ENCODE measurements around the gene GAK.

The GAK gene

DNA sequence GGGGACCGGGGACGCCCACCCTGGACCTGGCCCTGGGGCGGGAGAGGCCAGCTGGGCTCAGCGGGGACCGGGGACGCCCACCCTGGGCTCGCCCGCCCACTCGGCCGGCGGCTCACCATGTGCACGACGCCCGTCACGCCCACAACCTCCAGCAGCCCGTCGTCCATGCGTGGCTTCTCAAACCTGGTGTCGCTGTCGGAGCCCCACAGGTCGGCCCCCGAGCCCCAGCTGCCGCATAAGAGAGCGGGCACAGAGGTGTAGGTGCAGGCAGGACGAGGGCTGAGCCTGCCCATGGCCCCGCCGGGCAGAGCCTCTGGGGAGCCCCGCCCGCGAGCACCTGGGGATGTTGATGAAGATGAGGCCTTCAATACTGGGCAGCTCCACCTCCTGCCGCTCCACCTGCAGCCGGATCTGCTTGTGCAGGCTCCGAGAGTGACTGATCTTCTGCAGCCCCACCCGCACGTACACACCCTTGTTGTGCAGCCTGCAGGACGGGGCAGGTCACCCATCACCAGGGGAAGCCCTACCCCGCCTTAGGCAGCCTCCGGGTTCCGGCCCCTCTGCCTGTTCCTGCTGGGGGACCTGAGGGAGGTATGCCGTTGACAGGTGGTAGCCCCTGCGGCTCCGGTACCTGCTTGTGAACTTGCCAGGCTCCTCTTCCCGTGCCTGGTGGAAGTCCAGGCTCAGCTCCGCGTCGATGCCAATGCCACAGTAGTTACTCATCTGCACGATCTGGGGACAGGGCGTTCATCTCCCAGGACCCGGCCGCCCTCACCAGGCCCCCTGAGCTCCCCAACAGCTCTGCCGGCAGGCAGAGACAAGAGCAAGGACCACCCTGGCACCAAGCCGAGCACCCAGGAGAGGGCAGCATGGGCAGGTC is 29.5 kb upstream of the GAK start:
- TF ChIP-seq, protein P1, sequence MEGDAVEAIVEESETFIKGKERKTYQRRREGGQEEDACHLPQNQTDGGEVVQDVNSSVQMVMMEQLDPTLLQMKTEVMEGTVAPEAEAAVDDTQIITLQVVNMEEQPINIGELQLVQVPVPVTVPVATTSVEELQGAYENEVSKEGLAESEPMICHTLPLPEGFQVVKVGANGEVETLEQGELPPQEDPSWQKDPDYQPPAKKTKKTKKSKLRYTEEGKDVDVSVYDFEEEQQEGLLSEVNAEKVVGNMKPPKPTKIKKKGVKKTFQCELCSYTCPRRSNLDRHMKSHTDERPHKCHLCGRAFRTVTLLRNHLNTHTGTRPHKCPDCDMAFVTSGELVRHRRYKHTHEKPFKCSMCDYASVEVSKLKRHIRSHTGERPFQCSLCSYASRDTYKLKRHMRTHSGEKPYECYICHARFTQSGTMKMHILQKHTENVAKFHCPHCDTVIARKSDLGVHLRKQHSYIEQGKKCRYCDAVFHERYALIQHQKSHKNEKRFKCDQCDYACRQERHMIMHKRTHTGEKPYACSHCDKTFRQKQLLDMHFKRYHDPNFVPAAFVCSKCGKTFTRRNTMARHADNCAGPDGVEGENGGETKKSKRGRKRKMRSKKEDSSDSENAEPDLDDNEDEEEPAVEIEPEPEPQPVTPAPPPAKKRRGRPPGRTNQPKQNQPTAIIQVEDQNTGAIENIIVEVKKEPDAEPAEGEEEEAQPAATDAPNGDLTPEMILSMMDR (IDR thresholded peaks at IDR 0.05; ENCODE audit: extremely low read depth, missing control alignments), result no peak
- DNase-seq (ENCODE audit: low spot score), result no peak

DNA sequence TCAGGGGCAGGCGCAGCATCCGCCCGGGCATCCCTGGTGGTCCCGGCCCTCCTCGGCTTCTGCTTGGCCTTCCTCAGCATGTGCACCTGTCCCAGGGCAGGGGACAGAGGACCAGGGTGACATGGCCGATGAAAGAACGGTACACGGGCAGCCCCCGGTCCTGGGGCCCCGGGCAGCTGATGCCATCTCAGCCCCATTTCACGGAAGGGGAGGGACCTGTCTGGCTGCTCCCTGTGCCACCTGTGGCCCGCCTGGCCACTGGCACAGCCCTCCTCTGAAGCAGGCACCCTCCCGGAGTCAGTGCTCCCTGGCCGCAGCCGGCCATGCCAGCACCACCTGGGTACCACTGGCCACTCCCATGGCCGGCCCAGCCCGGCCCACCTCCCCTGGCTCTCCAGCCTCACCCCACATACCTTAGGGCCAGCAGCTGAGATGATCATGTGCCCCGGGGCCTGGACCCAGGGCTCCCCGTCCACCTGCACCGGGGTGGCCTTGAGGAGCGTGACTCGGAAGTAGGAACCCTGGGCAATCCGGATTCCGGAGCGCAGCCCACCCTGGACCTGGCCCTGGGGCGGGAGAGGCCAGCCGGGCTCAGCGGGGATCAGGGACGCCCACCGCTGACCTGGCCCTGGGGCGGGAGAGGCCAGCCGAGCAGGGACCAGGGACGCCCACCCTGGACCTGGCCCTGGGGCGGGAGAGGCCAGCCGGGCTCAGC is 28.7 kb upstream of the GAK start:
- TF ChIP-seq, protein P1 (IDR thresholded peaks at IDR 0.05; ENCODE audit: extremely low read depth, missing control alignments), result no peak
- DNase-seq (ENCODE audit: low spot score), result no peak

DNA sequence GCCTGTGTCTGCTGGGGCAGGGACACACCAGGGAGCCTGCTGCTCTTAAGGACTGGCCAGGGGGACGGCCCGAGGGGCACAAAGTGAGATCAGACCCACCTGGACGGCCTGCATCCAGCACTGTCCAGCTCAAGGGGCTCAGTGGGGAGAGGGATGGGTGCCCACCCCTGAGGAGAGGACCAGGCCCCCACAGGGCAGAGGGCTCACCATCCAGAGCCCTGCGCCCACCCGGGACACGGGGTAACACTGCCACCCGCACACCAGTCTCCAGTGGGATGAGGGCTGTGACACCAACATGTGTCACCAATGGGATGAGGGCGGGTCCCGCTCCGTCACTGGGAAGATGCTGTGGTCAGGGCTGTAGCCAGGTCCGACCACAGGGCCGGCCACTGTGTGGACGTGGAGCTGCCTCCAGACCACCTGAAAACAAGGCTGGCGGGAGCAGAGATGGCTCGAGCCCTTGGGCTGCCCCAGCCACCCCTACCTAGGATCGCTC is 28.1 kb upstream of the GAK start:
- TF ChIP-seq, protein P1 (IDR thresholded peaks at IDR 0.05; ENCODE audit: extremely low read depth, missing control alignments), result no peak
- DNase-seq (ENCODE audit: low spot score), result no peak

DNA sequence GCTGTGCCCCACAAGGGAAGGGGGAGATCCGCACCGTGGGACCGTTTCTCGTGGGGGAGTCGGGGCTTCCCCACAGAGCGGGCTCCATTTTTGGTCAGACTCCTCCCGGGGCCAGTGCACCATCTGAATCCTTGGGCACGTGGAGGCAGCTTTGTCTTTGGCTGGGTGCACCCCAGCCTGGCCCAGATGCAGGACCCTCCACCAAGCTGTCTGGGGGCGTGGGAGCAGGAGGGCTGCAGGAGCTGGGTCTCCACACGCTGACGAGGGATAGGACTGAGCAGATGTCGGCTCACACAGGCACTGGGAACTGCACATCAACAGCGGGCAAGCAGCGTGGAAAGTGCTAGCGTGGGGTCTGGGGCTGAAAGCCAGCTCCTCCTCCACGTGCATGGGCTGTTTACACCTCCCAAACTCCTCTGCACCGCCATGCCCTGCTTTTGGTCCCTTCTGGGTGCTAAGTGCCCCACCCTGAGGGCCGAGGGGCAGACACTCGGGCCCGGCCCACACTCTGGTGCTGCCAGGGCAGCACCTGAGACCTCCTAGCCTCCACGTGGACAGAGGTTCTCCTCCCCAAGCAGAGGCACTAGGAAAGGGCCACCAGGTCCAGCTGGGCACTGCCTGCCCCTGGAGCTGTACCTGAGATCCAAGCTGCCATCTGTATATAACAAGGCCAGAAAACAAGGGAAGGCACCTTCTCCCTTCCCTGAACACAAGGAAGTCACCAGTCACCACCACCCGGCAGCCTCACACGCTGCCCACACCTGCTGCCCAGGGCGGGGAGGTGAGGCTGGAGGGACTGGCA is 27.4 kb upstream of the GAK start:
- no peak for DNase-seq (ENCODE audit: low spot score)
- TF ChIP-seq, protein P1 (IDR thresholded peaks at IDR 0.05; ENCODE audit: extremely low read depth, missing control alignments), result no peak

DNA sequence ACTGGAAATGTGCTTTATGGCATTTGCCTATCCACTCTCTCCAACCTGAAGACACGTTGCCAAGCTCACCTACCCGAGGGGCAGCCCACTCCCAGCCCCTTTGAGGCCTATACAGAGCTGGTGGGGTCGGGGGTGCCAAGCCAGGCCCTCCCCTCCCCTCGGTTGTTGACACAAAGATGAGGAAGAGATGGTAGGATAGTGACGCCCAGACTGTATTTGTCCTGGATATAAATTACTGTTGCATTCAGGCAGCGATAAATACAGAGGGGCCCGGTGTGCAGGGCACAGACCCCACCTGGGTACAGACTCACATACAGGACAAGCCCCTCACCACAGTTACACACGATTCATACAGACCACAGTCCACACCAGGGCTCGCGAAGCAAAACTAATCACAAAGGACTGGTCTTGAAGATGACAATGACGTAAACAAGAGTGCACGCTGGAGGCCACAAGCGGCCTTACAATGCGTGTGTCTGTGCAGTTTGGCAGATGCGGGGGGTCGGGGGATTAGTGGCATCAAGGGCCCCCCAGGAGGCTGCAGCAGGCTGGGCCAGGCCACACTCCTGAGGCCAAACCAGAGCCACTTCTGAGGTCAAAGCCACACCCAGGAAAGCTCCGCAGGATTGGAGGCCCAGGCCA is 26.7 kb upstream of the GAK start:
- TF ChIP-seq, protein P1 (IDR thresholded peaks at IDR 0.05; ENCODE audit: extremely low read depth, missing control alignments), result no peak
- no peak for DNase-seq (ENCODE audit: low spot score)

DNA sequence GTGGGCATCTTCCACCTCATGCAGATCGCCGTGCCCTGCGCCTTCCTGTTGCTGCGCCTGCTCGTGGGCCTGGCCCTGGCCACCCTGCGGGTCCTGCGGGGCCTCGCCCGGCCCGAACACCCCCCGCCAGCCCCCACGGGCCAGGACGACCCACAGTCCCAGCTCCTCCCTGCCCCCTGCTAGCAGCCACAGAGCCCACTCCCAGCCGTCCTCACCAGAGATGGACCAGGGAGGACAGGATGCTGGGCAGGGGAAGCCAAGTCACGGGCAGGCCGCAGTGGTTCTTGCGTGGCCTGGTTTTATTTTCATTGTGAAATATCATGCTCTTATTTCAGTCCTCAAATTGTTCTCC is 26.2 kb upstream of the GAK start:
- DNase-seq (ENCODE audit: low spot score), result no peak
- TF ChIP-seq, protein P1 (IDR thresholded peaks at IDR 0.05; ENCODE audit: extremely low read depth, missing control alignments), result no peak
